ENCODE measurements around the gene GLT6D1. TPM values are rescaled to one million over a fixed set of nuclear protein-coding genes. Genes with fewer than 3 reads are reported as not detected.

Gene GLT6D1
- total RNA-seq, 1 experiment from 2014 or later = not detected

GRCh38 chr9:135661816-135662560 is 22.6 kb upstream of the GLT6D1 start:
- Mint-ChIP-seq H3K4me3 (ENCODE audit: low read depth, unreplicated experiment) (no peak overlapping the region), H3K36me3 (ENCODE audit: insufficient read depth, unreplicated experiment) (no peaks in the 10 kb centered on the region), H3K9me3 (ENCODE audit: low read depth, unreplicated experiment) (no peaks in the 10 kb centered on the region), H3K27me3 (ENCODE audit: unreplicated experiment) (peaks cover 31% of the 10 kb centered on the region), H3K27ac (ENCODE audit: unreplicated experiment) (no peak overlapping the region), H3K4me1 (ENCODE audit: low read depth, unreplicated experiment) (no peaks in the 10 kb centered on the region)
- intact Hi-C loops (cut with micrococcal nuclease; ENCODE audit: unreplicated experiment) = no loop called here
- CTCF ChIA-PET = no interaction called here
- no peak for TF ChIP-seq CTCF (IDR thresholded peaks at IDR 0.05; ENCODE audit: unreplicated experiment)
- BruUV-seq (replicated peaks) = no TSS peak
- DNase-seq = no peak

GRCh38 chr9:135660407-135660806 is 21.1 kb upstream of the GLT6D1 start:
- H3K27ac Mint-ChIP-seq (ENCODE audit: unreplicated experiment) = no peak overlapping the region
- CTCF ChIA-PET = no interaction called here
- TF ChIP-seq CTCF (IDR thresholded peaks at IDR 0.05; ENCODE audit: unreplicated experiment) = no peak

GRCh38 chr9:135659252-135659651 is 19.9 kb upstream of the GLT6D1 start:
- TF ChIP-seq CTCF (IDR thresholded peaks at IDR 0.05; ENCODE audit: unreplicated experiment) = no peak
- no peak overlapping the region for H3K4me3 Mint-ChIP-seq (ENCODE audit: low read depth, unreplicated experiment)
- intact Hi-C loops (cut with micrococcal nuclease; ENCODE audit: unreplicated experiment) = no loop called here
- no peak for DNase-seq
- H3K9me3 Mint-ChIP-seq (ENCODE audit: low read depth, unreplicated experiment) = no peaks in the 10 kb centered on the region
- BruUV-seq (replicated peaks) = no TSS peak
- H3K27ac Mint-ChIP-seq (ENCODE audit: unreplicated experiment) = no peak overlapping the region
- CTCF ChIA-PET = no interaction called here
- peaks cover 25% of the 10 kb centered on the region for H3K27me3 Mint-ChIP-seq (ENCODE audit: unreplicated experiment)
- no peaks in the 10 kb centered on the region for H3K36me3 Mint-ChIP-seq (ENCODE audit: insufficient read depth, unreplicated experiment)
- no peaks in the 10 kb centered on the region for H3K4me1 Mint-ChIP-seq (ENCODE audit: low read depth, unreplicated experiment)

More at GRCh38 chr9:135660407-135660806, 21.1 kb upstream of the GLT6D1 start:
- intact Hi-C loops (cut with micrococcal nuclease; ENCODE audit: unreplicated experiment) = no loop called here
- Mint-ChIP-seq H3K36me3 (ENCODE audit: insufficient read depth, unreplicated experiment) (no peaks in the 10 kb centered on the region), H3K4me3 (ENCODE audit: low read depth, unreplicated experiment) (no peak overlapping the region), H3K4me1 (ENCODE audit: low read depth, unreplicated experiment) (no peaks in the 10 kb centered on the region), H3K9me3 (ENCODE audit: low read depth, unreplicated experiment) (no peaks in the 10 kb centered on the region), H3K27me3 (ENCODE audit: unreplicated experiment) (peaks cover 25% of the 10 kb centered on the region)
- BruUV-seq (replicated peaks) = no TSS peak
- no peak for DNase-seq

- Mint-ChIP-seq H3K27me3 (ENCODE audit: unreplicated experiment) (peaks cover 29% of the 10 kb centered on the region), H3K27ac (ENCODE audit: unreplicated experiment) (no peak overlapping the region), H3K4me1 (ENCODE audit: low read depth, unreplicated experiment) (no peaks in the 10 kb centered on the region), H3K9me3 (ENCODE audit: low read depth, unreplicated experiment) (no peaks in the 10 kb centered on the region), H3K36me3 (ENCODE audit: insufficient read depth, unreplicated experiment) (no peaks in the 10 kb centered on the region), H3K4me3 (ENCODE audit: low read depth, unreplicated experiment) (no peak overlapping the region)
- intact Hi-C loops (cut with micrococcal nuclease; ENCODE audit: unreplicated experiment) = no loop called here
- CTCF ChIA-PET = no interaction called here
- no TSS peak for BruUV-seq (replicated peaks)
- DNase-seq = no peak
- TF ChIP-seq CTCF (IDR thresholded peaks at IDR 0.05; ENCODE audit: unreplicated experiment) = no peak
Observed at GRCh38 chr9:135657416-135657815, 18.1 kb upstream of the GLT6D1 start.

All from Calu3 (cell line).